GM06990 (cell line): ENCODE data around the gene CBLIF.

Experiments
- DNase-seq: peaks from one replicate; pipeline ENCODE4 v3.0.0-alpha.2; 2011; ENCODE audit not compliant: insufficient read length; ENCODE audit errors: extremely low read depth
- H3K27me3 ChIP-seq: replicated peaks from 2 replicates; pipeline ENCODE4 v1.6.0; 2011; ENCODE audit warnings: low read length; ENCODE audit not compliant: control insufficient read depth, insufficient read depth
- H3K36me3 ChIP-seq: 2 replicates; pipeline ENCODE4 v1.5.1; 2011; ENCODE audit warnings: low read length; ENCODE audit not compliant: control insufficient read depth, insufficient read depth
- H3K4me3 ChIP-seq: replicated peaks from 2 replicates; pipeline ENCODE4 v1.5.1; 2011; ENCODE audit warnings: low read depth, mild to moderate bottlenecking, control low read depth, low read length
- TF ChIP-seq, protein P1 (sequence below): IDR thresholded peaks from 2 replicates; pipeline ENCODE4 v1.5.1; 2011; ENCODE audit warnings: low read length, control low read depth, mild to moderate bottlenecking, inconsistent platforms; ENCODE audit not compliant: insufficient read depth, poor library complexity, severe bottlenecking

The CBLIF gene

DNA sequence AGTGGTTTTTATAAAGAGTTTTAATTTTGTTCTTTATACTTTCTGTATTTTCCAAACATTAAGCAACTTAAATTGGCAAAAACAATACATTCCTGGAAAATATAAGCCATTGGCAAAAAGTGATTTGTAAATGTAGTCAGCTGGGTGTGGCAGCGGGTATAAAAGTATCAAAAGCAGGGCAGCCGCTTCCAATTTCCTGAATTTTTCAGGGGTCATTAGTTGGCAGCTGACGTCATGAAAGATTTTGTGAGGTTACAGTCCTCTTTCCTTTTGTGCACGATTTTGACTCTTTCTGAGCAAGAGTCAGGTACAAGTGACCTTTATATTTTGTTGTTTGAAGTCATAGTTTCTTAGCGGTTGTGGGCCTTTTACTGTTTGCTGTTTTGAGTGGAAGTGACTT is 33.3 kb upstream of the CBLIF start, which contains the start of gene OOSP3:
Gene OOSP3 (plus strand): TSS at position 208 of the 400 bp plus-strand sequence. CDS start 27 bp downstream, at position 235.
- TF ChIP-seq, protein P1, sequence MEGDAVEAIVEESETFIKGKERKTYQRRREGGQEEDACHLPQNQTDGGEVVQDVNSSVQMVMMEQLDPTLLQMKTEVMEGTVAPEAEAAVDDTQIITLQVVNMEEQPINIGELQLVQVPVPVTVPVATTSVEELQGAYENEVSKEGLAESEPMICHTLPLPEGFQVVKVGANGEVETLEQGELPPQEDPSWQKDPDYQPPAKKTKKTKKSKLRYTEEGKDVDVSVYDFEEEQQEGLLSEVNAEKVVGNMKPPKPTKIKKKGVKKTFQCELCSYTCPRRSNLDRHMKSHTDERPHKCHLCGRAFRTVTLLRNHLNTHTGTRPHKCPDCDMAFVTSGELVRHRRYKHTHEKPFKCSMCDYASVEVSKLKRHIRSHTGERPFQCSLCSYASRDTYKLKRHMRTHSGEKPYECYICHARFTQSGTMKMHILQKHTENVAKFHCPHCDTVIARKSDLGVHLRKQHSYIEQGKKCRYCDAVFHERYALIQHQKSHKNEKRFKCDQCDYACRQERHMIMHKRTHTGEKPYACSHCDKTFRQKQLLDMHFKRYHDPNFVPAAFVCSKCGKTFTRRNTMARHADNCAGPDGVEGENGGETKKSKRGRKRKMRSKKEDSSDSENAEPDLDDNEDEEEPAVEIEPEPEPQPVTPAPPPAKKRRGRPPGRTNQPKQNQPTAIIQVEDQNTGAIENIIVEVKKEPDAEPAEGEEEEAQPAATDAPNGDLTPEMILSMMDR = no peak
- H3K27me3 ChIP-seq = no peaks in the 10 kb centered on the region
- H3K4me3 ChIP-seq = no peak within 1 kb of the TSS
- DNase-seq = no peak
- no peaks in the 10 kb centered on the region for H3K36me3 ChIP-seq

DNA sequence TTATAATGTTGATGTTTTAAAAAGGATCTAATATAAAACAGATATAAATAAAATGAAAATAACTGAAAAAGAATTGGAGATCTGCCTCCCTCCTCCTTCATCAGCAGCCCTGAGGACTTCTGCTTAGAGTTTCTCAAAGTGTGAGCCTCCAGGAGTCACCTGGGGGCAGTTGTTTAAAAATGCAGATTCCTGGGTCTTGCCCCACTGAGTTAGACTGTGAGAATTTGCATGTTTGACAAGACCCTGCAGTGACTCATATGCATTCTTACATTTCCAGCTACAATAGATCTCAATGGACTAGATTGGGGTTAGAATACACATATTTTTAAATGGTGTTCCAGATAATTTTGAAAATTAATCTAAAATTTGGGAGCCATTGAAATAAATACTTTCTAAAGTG is 32.5 kb upstream of the CBLIF start:
- Histone ChIP-seq H3K4me3 (no peak overlapping the region), H3K36me3 (no peaks in the 10 kb centered on the region), H3K27me3 (no peaks in the 10 kb centered on the region)
- TF ChIP-seq, protein P1 = no peak
- DNase-seq = no peak

DNA sequence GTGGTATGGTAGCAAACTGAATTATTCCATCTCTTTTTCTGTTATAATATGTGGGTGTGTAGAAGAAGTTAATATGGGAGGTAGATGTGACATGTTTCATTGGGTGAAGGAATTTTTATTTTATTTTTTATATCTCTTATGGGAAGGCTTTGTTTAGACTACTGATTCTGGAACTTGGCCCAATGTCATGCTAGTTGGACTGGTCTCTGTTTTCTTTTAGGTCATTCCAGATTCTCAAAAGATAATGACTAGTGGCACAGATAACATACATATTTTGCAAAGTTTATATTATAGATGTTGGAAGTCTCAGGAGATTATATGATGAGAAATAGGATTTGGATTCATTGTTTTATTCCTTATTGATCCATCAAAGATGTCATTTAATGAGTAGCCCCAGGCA is 32.0 kb upstream of the CBLIF start:
- TF ChIP-seq, protein P1 = no peak
- DNase-seq = no peak
- Histone ChIP-seq H3K27me3 (no peaks in the 10 kb centered on the region), H3K36me3 (no peaks in the 10 kb centered on the region), H3K4me3 (no peak overlapping the region)

DNA sequence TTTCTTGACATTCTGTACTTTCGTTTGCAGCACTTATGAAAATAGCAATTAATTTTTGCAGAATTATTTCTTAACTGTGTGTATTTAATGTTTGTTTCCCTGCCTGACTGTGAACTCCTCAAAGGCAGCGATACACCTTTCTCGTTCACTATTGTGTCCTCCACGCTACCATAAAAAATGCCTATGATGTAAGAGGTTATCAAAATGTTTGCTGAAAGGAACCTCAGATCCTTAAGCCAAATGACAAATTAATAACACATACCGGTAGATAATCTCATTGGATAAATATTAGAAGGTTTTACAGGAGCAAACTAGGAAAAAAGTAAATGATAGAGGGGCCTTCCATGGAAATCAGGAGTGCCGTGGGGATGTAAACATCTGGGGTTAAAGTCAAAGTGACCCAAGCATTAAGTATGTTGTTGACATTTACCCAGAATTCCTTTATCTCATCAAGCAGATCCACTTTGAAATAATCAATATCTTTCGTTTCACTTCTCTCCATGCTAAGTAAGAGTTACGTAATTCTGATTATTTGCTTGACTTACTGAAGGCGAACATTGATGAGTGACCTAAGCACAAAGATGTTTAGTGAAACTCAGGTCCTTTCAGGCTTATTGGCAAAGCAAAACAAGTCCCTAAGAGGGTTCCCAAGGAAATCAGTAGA is 30.7 kb upstream of the CBLIF start:
- no peak for DNase-seq
- H3K36me3 ChIP-seq = no peaks in the 10 kb centered on the region
- TF ChIP-seq, protein P1 = no peak
- H3K4me3 ChIP-seq = no peak overlapping the region
- no peaks in the 10 kb centered on the region for H3K27me3 ChIP-seq

DNA sequence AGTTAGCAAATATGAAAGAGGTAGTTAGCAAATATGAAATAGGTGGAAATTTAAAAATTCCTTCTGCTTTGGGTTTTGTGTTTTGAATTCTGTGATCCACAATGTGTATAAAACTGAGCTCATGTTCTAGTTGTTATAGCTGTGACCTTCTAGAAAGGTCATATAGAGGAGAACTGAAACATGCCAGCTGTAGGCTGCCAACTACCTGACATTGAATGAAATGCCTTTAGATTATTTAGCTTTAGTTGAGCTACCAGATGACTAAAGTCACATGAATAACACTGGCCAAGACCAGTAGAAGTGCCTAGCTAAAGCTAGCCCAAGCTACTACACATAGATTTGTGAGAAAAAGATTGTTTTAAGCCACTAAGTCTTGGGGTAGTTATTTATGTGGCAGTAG is 26.8 kb upstream of the CBLIF start:
- Histone ChIP-seq H3K4me3 (no peak overlapping the region), H3K36me3 (no peaks in the 10 kb centered on the region), H3K27me3 (no peaks in the 10 kb centered on the region)
- DNase-seq = no peak
- TF ChIP-seq, protein P1 = no peak

DNA sequence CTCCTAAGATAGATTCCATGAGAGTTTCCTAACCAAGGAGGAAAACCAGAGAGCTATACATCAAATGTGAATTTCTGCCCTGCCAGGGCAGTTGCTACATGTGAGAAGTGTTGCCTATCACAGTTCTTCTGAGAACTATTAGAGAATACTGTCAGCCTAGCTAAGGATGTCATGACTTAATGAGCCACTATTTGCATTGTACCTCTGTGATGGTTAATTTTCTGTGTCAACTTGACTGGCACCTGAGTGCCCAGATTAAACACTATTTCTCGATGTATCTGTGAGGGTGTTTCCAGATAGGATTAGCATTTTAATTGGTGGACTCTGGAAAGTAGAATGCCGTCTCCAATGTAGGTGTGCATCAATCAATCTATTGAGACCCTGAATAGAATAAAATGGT is 22.6 kb upstream of the CBLIF start:
- TF ChIP-seq, protein P1 = no peak
- no peak for DNase-seq
- no peak overlapping the region for H3K4me3 ChIP-seq
- no peaks in the 10 kb centered on the region for H3K36me3 ChIP-seq
- no peaks in the 10 kb centered on the region for H3K27me3 ChIP-seq
